Activated CD4-positive, alpha-beta T cell treated with anti-CD3 and anti-CD28 coated beads, Interleukin-2, amount 50 U/mL, for 4 hours (primary cell): ENCODE results near the gene GNAT2.

Source experiments
- DNase-seq, 2 experiments: peaks; one replicate each; pipeline ENCODE4 v3.0.0-alpha.2; 2020

The GNAT2 gene

DNA sequence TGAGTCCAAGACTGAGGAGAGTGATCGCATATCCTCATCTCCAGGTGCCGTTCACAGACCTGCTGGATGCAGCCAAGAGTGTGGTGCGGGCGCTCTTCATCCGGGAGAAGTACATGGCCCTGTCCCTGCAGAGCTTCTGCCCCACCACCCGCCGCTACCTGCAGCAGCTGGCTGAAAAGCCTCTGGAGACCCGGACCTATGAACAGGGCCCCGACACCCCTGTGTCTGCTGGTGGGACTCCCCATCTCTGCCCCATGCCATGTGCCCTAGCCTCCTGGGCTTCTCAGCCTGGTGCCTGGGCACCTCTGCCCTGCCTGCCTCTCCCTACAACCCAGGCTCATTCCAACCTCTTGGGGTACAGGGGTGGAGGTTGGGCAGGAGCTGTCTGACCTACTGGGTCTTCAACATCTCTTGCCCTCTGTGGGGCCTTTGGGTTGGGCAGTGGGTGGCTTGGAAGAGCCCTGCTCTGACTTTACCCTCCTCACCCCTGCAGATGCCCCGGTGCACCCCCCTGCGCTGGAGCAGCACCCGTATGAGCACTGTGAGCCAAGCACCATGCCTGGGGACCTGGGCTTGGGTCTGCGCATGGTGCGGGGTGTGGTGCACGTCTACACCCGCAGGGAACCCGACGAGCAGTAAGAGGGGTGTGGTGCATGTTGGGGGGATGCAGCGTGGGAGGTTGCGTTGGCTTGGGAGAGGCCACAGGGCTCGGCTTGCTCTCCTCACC lies 7.4 kb upstream of the GNAT2 start:
- DNase-seq, result no peak

DNA sequence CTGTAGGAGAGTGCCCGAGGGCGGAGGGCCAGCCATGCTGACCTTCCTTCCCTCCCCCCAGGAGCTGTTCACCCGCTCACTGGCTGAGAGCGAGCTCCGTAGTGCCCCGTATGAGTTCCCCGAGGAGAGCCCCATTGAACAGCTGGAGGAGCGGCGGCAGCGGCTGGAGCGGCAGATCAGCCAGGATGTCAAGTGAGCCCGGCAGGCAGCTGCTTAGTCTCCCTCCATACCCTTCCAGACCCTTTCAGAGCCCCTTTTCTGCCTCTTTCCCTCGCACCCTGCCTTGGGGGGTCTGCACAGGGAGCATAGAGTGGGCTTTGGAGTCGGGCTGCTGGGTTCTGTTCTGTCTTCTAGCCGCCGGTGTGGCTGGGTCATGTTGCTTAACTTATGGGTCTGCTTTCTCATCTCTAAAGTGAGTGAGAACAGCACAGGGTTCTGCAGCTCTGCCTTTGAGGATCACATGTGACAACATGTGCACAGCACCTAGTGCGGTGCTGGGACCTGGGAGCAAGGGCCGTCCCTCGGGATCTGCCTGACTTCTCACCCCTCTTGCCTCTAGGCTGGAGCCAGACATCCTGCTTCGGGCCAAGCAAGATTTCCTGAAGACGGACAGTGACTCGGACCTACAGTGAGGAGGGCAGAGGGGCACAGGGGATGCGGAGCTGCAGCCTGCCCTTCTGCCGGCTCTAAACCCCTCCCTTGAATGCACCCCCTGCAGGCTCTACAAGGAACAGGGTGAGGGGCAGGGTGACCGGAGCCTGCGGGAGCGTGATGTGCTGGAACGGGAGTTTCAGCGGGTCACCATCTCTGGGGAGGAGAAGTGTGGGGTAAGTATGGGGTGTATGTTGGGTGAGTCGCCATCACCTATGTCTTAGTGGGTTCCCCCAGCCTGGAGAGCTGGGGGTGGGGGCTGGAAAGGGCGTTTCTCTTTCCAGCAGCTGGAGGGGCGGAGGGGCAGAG lies 6.5 kb upstream of the GNAT2 start:
- no peak for DNase-seq

DNA sequence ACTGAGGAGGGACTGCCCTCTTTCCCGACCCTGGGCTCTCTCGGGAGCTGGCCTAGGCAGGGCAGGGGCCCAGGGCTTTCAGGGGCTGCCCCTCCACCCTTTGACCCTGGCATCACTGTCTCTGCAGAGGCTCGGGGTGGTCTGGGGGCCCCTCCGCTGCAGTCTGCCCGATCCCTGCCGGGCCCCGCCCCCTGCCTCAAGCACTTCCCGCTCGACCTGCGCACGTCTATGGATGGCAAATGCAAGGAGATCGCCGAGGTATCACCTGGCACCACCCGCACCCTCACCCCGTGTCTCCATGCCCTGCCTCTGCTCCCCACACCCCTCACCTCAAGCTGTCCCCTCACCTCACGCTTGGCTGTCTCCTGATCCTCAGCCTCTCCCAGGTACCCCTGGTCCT lies 5.8 kb upstream of the GNAT2 start:
- no peak for DNase-seq

DNA sequence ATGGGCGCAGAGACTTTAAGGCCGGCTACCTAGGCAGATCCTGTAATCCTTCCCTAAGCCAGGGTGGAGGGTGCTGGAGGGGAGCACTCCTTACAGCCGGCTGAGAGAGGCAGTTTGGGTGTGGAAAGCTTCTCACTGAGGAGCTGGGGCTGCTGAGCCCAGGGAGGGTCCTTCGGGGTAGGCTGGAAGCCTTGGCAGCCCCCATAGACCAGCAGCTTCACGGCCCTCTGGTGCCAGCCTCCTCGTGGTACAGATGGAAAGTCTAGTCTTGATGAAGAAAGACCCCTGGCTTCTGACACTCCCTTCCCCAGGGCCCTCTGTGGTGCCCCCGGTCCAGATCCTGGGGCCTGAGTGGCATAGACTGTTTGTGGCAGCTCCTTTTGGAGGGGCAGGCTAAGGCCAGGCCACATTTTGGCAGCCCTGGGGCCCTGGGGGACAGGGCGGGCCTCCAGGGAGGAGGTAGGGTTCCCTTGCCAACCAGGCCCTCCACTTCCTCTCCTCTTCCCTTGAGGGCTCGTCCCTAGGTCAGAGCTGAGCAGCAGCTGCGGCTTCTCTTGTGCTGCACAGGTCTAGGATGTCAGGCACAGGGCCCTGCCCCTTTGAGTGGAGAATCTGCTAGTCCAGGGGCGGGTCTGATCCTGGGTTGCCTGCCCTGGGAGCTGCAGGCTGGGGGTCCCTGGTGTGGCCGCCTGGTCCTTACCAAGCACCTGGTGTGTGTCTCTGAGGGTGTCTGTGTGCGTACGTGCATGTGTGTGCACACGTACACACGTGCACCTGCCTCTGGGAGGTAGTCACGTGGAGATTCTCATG lies 5.0 kb upstream of the GNAT2 start:
- no peak for DNase-seq

DNA sequence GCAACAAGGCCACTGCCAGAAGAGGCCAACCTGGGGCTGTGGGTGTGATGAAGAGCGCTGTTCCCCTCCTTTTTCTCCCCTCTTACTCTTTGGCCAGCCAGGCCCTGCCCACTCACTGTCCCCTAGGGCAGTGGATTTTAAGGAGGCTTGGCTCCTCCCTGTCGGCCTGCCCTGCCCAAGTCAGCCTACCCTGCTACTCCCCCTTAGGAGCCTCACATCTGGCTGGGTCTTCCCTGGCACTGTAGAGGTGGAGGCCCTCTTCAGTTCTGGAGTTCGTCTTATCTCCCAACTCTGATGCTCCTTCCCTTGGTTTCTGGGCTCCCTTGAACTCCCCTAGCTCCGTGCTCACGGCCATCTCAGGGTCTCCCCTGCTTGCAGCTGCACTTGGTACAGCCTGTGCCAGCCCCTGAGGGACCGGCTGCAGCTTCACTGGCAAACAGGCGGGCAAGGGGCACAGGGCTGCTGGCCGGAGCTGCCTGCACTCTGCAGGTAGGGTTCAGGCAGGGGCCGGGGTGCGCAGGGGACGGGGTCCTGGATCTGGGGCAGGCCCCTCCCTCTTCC lies 4.3 kb upstream of the GNAT2 start:
- DNase-seq, result no peak

DNA sequence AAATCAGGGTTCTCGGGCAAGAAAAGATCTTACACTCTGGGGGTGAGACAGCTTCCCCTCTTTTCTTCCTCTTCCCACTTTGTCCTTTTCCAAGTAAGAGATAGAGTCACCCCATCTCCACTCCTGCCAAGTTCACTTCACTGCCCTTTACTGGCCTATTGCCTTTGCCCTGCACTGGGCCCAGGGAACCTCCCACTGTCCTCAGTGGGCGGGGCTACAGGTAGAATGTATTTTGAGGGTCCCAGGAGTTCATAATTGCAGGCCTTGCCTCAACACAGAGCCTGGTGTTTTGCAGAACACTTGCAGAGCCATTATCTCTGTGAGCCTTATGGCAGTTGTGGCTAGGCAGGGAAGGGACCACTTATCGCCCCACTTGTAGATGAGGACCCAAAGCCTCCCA lies 3.5 kb upstream of the GNAT2 start:
- DNase-seq, result no peak

DNA sequence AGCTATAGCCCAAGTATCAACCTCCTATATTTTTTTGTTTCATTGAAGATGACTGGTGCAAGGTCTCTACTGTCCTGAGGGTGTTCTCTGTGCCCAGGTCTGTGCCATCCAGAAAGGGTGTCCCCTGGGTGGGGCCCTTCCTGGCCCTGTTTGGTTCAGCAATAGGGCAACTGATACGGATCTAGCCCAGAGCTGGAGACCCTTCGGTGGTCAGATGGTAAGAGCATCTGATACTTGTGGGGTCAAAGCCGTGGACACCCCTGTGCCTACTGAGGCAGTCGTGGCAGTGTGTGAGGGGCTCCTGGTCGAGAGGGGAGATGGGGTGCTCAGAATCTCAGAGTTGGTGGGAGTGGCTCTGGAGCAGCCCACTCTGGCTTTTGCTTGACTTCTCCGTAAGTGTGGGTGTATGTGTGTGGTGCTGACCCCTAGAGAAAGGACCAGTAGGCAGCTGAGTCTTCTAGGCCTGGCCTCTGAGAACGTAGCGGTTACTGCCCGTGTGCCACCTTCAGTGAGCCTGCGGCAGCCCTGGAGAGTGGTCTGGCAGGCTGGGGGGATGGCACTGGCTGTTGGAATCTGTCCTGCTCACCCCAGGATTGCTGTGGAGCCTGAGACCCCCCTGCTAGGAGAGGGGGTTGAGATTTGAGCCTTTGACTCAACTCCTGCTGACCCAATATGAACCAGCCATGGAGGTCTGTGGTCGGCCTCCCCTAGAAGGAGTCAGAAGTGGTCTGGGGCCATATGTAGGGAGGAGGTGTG lies 2.9 kb upstream of the GNAT2 start:
- DNase-seq, result no peak

DNA sequence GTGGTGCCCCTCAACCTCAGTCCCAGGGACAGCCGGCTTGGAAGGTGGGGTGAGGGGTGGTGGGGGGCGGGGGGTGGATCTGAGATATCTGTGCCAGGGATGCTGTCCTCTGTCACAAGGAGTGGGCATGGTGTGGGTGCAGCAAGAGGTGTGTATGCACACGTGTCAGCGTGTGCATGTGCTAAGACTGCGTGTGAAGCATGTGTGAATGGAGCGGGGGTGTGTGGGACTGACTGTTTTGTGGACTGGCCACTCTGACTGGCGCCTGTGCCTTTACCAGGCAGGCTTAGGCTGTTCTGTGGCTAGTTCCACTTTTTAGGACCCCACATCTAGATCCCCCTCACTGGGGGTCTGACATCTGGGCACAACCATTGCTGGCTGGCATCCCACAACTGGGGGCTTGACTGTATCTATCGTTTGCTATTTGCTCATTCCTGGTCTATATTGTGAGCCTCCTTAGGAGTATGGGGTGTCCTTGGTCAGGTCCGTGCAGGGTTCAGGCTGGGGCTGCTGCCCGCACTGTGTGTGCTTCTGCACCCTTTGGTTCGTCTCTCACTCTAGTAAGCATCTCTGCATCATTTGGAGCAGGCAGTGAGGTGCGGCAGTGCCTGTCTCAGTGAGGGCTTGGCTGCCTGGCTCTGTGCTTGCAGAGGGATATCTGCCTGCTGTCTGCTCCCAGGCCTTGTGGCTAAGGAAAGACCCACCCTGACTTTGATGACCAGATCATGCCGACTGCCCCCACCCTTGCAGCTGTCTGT lies 2.1 kb upstream of the GNAT2 start:
- DNase-seq, result no peak

DNA sequence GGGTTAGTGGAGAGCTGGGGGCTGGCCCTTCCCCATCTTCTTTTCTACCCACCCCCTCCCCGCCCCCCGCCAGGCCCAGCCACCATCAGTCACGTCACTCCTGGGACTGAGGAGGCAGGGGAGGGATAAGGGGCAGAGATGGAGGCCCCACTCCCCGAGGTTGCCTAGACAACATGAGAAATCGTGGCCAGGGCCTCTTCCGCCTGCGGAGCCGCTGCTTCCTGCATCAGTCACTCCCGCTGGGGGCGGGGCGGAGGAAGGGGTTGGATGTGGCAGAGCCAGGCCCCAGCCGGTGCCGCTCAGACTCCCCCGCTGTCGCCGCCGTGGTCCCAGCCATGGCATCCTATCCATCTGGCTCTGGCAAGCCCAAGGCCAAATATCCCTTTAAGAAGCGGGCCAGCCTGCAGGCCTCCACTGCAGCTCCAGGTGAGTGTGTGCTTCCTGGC lies 1.4 kb upstream of the GNAT2 start:
- DNase-seq, result peak; percentile 96

DNA sequence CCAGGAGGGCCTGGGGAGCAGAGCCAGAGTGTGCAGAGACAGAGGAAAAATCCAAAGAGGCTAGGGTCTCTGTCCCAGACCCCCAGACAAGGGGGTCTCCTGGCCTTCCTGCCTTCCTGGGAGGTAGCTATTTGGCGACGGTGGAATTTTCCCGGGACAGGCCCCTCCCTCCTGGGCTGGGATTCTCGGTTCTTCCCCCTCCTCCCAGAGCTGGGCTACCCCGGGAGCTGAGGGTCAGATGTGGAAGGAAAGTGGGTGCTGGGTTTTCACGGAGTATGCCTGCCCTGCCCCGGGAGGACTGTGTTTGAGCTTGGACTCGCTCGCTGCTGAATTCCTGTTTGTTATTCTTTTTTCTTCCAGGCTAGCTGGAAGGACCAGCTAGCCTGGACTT lies 980 bp upstream of the GNAT2 start:
- no peak for DNase-seq

DNA sequence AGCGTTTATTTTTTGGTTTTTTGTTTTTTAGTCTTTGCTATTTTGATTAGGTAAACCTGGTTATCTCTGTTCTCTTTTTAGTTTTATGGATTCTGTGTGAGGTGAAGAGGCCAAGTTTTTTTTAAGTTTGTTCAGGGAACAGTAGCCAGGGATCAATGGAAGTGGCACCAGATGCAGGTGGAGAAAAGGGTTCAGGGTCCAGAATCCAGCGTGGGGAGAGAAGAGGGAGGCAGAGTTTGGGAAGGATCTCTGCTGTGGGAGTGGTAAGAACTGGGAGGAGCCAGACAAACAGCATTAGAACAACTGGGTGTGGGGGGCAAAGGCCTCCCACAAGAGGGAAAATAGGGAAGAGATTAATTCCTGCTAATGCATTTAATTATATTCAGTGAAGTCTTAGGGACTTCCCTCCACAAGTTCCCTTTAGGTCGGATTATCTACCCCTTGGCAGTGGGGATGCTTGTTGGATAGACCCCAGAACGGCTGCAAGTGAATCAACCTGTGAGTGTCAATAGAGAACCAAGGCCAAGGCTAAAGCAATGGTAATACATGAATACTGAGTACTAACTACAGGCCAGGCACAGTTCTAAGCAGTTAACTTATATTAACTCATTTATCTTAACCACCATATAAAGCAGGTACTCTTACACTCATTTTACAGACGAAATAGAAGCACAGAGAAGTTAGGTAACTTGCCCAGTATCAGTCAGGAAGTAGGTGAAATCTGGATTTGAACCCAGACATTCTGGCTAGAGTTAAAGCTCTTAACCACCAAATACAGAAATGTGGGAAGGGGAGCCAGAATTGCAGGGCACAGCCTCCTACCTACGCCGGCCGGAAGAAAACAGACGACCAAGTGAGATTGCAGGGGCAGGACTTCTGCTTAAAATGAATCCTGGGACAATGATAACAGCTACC lies 498 bp downstream of the GNAT2 start:
- DNase-seq, result no peak

DNA sequence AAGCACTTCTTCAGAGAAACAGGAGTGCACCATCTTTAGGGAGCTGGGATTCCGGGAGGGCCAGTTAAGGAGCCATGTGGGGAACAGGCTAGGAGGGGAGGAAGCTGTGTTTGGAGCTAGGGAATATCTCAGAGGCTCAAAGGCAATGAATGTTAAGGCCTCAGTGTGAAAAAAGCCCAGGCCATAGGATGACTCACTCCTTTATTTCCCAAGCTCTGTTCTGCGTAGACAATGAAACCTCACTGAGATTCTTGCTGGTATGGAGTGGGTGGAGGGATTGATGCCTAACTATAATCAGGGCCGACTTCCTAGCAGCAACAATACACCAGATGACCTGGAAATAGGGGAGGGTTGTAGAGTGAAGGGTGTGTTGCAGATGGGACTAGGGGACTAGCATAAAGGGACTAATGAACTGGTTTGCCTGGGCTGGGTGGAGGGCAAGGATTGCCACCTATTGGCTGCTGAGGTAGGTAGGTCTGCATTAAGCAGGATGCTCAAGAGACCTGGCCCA lies 2.1 kb downstream of the GNAT2 start:
- no peak for DNase-seq

DNA sequence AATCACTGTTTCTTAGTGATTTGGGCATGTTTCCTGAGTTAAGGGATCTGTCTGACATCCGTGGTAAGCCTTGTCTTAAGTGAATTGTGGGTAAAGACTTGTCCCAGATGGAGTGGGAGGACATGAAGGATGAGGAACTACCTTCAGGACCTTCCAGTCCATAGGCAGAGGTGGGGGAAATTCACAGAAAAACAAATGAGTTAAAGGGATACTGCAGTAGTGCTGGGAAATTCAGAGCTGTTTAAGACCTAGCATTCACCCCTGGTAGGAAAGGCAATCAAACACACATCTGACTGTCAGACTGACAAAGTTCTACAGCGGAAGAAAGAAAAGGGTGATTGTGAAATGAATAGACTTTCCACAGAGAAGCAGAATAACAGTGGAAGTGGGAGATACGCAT lies 3.0 kb downstream of the GNAT2 start:
- DNase-seq, result no peak

DNA sequence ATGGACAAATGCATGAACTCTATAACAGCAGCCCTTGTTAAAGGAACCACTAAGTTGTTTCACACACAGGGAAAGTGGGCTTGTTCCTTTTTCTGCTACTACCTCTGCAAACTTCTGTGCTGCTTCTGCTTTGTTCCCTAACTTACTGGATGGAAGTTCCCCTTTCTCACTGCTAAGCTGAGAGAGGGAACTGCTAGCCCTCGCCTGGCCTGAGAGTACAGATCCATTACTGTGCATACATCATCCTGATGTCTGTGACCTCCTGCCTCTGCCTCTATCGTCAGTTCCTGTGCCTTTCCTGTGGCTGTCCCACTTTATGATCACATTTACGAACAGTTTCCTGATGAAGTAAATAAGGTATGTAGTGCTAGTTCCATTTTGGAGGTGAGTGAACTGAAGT lies 3.5 kb downstream of the GNAT2 start:
- no peak for DNase-seq

DNA sequence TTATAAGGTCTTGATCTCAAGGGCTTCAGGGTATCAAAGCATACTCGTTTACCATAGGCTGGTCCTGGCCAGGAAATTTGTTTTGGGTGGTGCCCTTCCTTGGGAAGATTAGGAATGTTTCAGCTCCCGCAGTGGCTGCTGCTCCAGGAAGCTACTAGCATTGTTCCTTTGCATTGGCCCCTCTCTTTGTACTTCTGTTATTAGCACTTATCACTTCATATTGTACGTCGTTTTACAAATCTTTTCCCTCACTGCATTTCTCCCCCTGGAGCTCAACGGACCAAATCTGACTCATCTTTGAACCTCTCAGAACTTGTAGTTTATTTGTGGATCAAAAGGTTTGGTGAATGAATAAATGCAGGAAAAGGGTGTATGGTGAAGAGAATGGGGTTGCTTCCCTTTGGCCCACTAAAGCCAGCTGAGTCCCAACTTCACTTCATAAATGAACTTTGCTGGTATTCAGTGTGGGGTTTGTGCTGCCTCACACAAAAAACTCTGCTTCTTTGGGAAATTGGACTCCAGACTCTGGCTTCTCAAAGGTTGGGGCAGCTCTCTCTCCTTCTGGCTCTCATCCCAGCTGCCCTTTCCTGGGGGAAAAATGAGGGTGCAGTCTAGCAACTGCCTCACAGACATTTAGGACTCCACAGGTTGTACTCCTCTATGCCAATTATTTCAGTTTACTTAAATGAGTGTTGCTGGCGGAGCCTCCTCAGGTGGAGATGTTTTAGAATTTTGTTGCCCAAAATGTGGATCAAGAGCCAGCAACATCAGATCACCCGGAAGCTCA lies 5.9 kb downstream of the GNAT2 start:
- no peak for DNase-seq

DNA sequence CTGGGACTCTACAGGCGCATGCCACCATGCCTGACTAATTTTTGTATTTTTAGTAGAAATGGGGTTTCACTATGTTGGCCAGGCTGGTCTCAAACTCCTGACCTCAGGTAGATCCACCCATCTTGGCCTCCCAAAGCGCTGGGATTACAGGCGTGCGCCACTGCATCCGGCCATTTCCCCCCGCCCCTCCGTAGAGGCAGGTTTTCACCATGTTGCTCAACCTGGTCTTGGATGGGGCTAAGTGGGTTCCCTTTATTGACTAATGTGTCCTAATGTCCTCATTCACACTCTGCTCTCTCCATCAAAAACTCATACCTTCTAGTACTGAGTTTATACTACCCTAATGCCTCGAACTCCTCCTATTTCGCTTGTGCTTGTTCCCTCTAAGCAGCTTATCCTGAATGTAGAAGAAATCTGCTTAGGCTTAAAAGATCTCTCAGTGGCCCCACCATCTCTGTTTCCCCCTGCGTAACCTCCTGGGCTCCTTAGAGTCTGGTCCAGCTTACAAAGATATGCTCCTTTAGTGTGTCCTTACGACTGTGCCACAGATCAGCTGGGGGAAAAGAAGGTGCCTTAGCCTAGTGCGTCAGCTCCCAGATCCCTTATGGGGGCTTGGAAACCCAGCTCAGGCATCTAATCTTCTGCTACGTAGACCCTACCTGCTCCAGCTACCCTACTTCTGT lies 8.0 kb downstream of the GNAT2 start:
- DNase-seq, result no peak

DNA sequence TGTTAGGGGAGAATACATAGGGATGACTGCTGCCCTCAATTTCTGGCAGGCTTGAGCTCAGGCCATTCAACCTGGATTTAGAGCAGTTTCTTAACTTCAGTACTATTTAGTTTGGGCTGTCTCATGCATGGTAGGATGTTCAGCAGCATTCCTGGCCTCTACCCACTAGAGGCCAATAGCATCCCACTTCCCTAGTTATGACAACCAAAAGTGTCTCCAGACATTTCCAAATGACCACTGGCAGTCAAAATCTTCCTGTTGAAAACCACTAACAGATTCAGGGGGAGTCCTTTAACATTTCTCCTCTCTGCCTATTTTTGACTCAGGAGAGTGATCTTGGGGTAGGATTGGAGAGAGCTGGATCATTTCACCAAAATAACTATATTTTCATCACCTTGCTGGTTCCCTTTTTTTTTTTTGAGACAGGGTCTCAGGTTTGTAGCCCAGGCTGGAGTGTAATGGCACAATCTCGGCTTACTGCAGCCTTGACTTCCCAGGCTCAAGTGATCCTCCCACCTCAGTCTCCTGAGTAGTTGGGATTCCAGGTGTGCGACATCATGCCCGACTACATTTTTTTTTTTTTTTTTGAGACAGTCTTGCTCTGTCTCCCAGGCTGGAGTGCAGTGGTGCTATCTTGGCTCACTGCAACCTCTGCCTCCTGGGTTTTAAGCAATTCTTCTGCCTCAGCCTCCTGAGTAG lies 8.7 kb downstream of the GNAT2 start:
- DNase-seq, result no peak

DNA sequence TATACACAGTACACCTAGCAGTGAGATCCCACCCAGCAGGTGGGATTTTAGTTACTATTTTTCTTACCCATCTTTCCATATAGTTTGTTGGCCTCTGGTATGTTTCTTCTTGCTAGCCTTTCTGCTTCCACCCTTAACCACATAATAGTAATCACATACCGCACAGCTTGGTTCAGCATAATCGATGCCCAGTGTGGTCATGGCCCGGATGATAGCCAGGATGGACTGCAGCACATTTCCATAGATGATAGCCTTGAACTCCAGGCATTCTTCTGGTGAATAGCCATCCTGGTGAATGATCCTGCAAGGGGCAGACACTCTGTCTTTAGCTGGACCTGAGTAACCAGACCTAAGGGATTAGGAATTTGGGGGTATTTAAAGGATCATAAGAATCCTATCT lies 9.5 kb downstream of the GNAT2 start:
- DNase-seq, result no peak
